SU-DHL-6 (cell line): ENCODE measurements around the gene CACNA2D1.

Experiments used
- CTCF ChIP-seq: fragments of 200-600 bp; sonication (generic); IDR thresholded peaks from one replicate; pipeline ENCODE4 v1.5.1; 2017; ENCODE audit warnings: antibody characterized with exemption, mild to moderate bottlenecking, low read length, moderate library complexity; ENCODE audit not compliant: insufficient read depth, poor library complexity, severe bottlenecking
- EZH2phosphoT487 ChIP-seq: fragments of 200-600 bp; sonication (generic), shearing (Covaris generic); conservative IDR thresholded peaks from 2 replicates; pipeline ENCODE4 v1.6.1; 2018; ENCODE audit warnings: mild to moderate bottlenecking, antibody characterized with exemption, low read length, moderate library complexity, mixed read lengths

GRCh38 chr7:82469207-82469606, 25.6 kb upstream of the CACNA2D1 start:
- TF ChIP-seq EZH2phosphoT487 (no peak), CTCF (no peak)
